Peyer's patch (tissue), 4 donors: Measurements from ENCODE around the gene C17orf78.

Experiments
- CTCF ChIP-seq, 6 experiments: fragments of 450-650 bp in 4 of 6; fragments of 200-600 bp in 2 of 6; sonication (generic) in 1 of 6; IDR thresholded peaks; one replicate each; pipeline ENCODE4 v1.5.1; 2017 to 2019; ENCODE audit warnings: antibody characterized with exemption in 6 of 6, mild to moderate bottlenecking in 3 of 6, moderate library complexity in 1 of 6
- POLR2A ChIP-seq, 2 donors: fragments of 450-650 bp; IDR thresholded peaks; one replicate each; pipeline ENCODE4 v1.5.1; 2017; ENCODE audit warnings: antibody characterized with exemption in 2 of 2, mild to moderate bottlenecking in 2 of 2, moderate library complexity in 2 of 2

- TF ChIP-seq CTCF (IDR thresholded peaks at IDR 0.05) (no peak), POLR2A (IDR thresholded peaks at IDR 0.05) (no peak)
These were observed 35.0 kb upstream of the C17orf78 start for GRCh38 chr17:37340804-37341203.
